SIG-M5 treated with dmso at 0.1 percent for 504 hours (cell line): ENCODE measurements around the gene LRRC74B.
A peak's percentile ranks its signal among the peaks of the same experiment; 100 is the strongest.

Experiments used
- DNase-seq: peaks from one replicate; lab custom pipeline; 2025; ENCODE audit not compliant: unreplicated experiment; lab: John Stamatoyannopoulos, UW

LRRC74B gene

GRCh38 chr22:21101877-21102638, 56.3 kb downstream of the LRRC74B start:
- DNase-seq: no peak

GRCh38 chr22:21102659-21103267, 57.0 kb downstream of the LRRC74B start:
- DNase-seq: peak; percentile 28

GRCh38 chr22:21103633-21104032, 57.9 kb downstream of the LRRC74B start:
- no peak for DNase-seq

- no peak for DNase-seq
These were observed 58.5 kb downstream of the LRRC74B start for GRCh38 chr22:21104126-21104691.

- no peak for DNase-seq
These were observed 59.5 kb downstream of the LRRC74B start for GRCh38 chr22:21105294-21105693.

GRCh38 chr22:21106000-21106399, 60.3 kb downstream of the LRRC74B start:
- no peak for DNase-seq

- DNase-seq: no peak
These were observed 62.8 kb downstream of the LRRC74B start for GRCh38 chr22:21108379-21109115.
